ENCODE data around the gene JAKMIP3.

JAKMIP3 gene

DNA sequence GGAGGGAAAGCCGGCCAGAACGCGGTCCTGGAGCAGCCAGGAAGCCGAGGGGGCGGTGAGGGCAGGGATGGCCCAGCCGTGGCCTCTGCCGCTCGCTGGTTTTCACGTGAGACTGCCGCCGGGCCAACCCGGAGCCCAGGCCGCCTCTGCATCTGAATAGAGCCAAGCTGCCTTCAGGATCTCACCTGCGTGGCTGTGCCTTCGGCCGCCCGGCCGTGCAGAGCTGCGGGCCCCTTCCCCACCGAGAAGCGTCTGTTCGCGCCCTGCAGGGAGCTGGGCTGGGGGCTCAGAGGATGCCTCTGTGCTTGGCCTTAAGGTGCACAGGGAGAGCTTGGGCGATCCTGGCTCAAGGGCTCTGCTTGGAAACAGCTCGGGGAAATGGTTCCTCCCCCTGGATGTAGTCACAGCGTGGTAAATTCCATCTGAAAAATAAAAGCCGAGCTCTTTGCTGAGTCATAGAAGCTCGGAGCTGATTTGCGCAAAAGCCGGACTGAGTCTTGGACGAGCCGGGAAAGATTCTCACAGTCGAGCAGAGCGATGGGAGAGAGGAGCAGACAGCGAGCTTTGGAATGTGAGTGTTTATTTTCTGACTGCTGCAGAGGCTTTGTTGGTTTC, at the start of gene JAKMIP3:
Gene JAKMIP3, plus strand, starts transcription at position 456 of the 615 bp plus-strand sequence. CDS start 38,863 bp downstream, outside the sequence.
- H3K4me1 ChIP-seq (ENCODE audit: control insufficient read depth in 1 of 2, insufficient read depth in 2 of 2, low read length in 2 of 2), result peaks cover 6 to 9% of the 10 kb centered on the region in 2 donors
- no peaks in the 10 kb centered on the region for H3K27me3 ChIP-seq (ENCODE audit: low read depth, low read length)
- H3K36me3 ChIP-seq (ENCODE audit: control insufficient read depth in 1 of 2, insufficient read depth in 2 of 2, low read length in 2 of 2), result no peaks in the 10 kb centered on the region
- H3K27ac ChIP-seq (ENCODE audit: low read length), result no peak within 1 kb of the TSS
- no peaks in the 10 kb centered on the region for H3K9me3 ChIP-seq (ENCODE audit: control insufficient read depth in 1 of 2, low read length in 2 of 2)
- peak within 1 kb of the TSS; percentile 49 to 73 for H3K4me3 ChIP-seq (ENCODE audit: low read depth in 1 of 2, low read length in 2 of 2)

DNA sequence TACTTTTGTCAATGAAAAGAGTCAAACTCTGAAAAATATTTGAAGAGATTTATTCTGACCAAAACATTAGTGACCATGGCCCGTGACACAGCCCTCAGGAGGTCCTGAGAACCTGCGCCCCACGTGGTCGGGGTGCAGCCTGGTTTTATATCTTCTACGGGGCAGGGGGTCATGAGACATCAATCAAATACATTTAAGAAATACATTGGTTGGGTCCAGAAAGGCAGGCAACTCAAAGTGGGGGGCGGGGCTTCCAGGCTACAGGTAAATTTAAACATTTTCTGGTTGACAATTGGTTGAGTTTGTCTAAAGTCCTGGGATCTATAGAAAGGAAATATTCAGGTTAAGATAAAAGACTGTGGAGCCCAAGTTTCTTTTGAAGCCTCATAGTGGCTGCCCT, 49.2 kb upstream of the JAKMIP3 start:
- H3K4me1 ChIP-seq (ENCODE audit: control insufficient read depth in 1 of 2, insufficient read depth in 2 of 2, low read length in 2 of 2), result no peaks in the 10 kb centered on the region
- H3K4me3 ChIP-seq (ENCODE audit: low read depth in 1 of 2, low read length in 2 of 2), result no peak overlapping the region
- no peaks in the 10 kb centered on the region for H3K27me3 ChIP-seq (ENCODE audit: low read depth, low read length)
- no peaks in the 10 kb centered on the region for H3K36me3 ChIP-seq (ENCODE audit: control insufficient read depth in 1 of 2, insufficient read depth in 2 of 2, low read length in 2 of 2)
- no peaks in the 10 kb centered on the region for H3K9me3 ChIP-seq (ENCODE audit: control insufficient read depth in 1 of 2, low read length in 2 of 2)
- H3K27ac ChIP-seq (ENCODE audit: low read length), result no peak overlapping the region

DNA sequence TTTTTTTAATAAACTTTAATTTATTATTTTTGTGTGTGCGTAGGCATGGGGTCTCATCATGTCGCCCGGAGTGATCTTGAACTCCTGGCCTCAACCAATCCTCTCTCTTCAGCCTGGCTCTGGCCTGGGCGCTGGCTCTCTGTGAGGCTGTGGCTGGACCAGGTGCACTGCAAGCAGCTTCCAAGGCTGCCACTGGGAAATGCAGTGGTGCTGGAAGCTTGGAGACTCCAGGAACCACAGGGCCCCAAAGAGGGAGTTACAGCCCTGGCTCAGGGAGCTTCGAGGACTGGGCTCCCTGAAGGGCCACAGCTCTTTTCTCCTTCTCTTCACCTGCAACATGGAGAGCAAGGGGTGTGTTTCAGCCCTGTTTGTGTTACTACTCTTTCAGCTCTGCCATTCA, 47.3 kb upstream of the JAKMIP3 start:
- Histone ChIP-seq H3K27me3 (ENCODE audit: low read depth, low read length) (no peaks in the 10 kb centered on the region), H3K4me1 (ENCODE audit: control insufficient read depth in 1 of 2, insufficient read depth in 2 of 2, low read length in 2 of 2) (peaks cover 0 to 4% of the 10 kb centered on the region in 2 donors), H3K27ac (ENCODE audit: low read length) (no peak overlapping the region), H3K9me3 (ENCODE audit: control insufficient read depth in 1 of 2, low read length in 2 of 2) (no peaks in the 10 kb centered on the region), H3K4me3 (ENCODE audit: low read depth in 1 of 2, low read length in 2 of 2) (no peak overlapping the region), H3K36me3 (ENCODE audit: control insufficient read depth in 1 of 2, insufficient read depth in 2 of 2, low read length in 2 of 2) (no peaks in the 10 kb centered on the region)

DNA sequence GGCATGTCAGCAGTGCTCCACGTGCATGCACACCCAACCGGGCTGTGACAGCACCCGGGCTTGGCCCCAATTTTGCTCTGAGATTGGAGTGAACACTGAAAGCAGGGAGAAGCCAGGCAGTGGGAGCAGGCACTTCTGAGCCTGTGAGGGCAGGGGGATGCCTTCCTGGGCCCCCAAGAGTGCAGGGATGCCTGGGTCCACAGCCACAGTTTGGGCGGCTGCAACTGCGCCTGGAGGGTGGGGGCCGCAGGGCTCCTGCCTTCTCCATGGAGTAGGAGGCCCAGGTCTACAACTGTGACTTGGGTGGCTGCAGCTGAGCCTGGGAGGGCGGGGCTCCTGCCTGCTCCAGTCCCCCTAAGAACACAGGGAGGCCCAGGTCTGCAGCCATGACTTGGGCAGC, 46.4 kb upstream of the JAKMIP3 start:
- no peaks in the 10 kb centered on the region for H3K36me3 ChIP-seq (ENCODE audit: control insufficient read depth in 1 of 2, insufficient read depth in 2 of 2, low read length in 2 of 2)
- no peak overlapping the region for H3K4me3 ChIP-seq (ENCODE audit: low read depth in 1 of 2, low read length in 2 of 2)
- no peaks in the 10 kb centered on the region for H3K27me3 ChIP-seq (ENCODE audit: low read depth, low read length)
- H3K27ac ChIP-seq (ENCODE audit: low read length), result no peak overlapping the region
- H3K4me1 ChIP-seq (ENCODE audit: control insufficient read depth in 1 of 2, insufficient read depth in 2 of 2, low read length in 2 of 2), result peaks cover 0 to 7% of the 10 kb centered on the region in 2 donors
- H3K9me3 ChIP-seq (ENCODE audit: control insufficient read depth in 1 of 2, low read length in 2 of 2), result no peaks in the 10 kb centered on the region

DNA sequence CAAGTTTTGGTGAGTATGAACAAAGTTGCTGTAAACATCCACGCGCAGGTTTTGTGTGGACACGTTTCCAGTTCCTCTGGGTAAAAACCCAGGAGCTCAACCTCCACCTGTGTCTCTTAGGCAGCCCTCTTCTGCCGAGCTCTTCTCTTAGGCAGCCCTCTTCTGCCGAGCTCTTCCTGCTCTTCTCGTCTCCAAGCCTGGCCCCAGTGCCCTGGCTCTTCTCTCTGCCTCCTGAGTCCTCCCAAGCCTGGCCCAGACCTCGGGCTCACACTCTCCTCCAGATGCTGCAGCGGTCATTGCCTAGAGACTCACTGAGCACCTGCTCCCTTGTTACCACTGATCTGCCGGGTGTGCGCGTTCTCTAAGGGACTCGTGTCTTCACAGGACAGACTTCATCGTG, 45.3 kb upstream of the JAKMIP3 start:
- peaks cover 0 to 7% of the 10 kb centered on the region in 2 donors for H3K4me1 ChIP-seq (ENCODE audit: control insufficient read depth in 1 of 2, insufficient read depth in 2 of 2, low read length in 2 of 2)
- no peaks in the 10 kb centered on the region for H3K36me3 ChIP-seq (ENCODE audit: control insufficient read depth in 1 of 2, insufficient read depth in 2 of 2, low read length in 2 of 2)
- H3K27me3 ChIP-seq (ENCODE audit: low read depth, low read length), result no peaks in the 10 kb centered on the region
- no peaks in the 10 kb centered on the region for H3K9me3 ChIP-seq (ENCODE audit: control insufficient read depth in 1 of 2, low read length in 2 of 2)
- H3K4me3 ChIP-seq (ENCODE audit: low read depth in 1 of 2, low read length in 2 of 2), result no peak overlapping the region
- H3K27ac ChIP-seq (ENCODE audit: low read length), result no peak overlapping the region

DNA sequence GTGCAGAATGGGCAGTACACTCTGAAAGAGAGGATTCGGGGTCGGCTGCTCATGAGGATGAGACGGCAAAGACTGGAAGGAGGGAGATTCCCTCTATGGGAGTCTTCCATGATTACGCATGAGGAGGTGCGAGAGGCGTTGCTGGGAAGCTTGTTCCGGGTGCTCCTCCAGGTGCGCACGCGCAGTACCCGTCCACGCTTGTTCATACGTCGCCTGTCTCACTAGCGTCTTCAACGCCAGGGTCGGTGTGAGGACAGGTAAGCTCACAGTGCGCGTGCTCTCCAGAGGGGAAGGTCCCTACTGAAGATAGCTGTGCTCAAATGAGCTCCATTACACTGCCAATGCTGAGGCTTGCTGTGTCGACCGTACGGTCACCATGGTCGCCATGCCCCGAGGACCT, 44.7 kb upstream of the JAKMIP3 start:
- H3K4me3 ChIP-seq (ENCODE audit: low read depth in 1 of 2, low read length in 2 of 2), result no peak overlapping the region
- peaks cover 0 to 7% of the 10 kb centered on the region in 2 donors for H3K4me1 ChIP-seq (ENCODE audit: control insufficient read depth in 1 of 2, insufficient read depth in 2 of 2, low read length in 2 of 2)
- H3K27ac ChIP-seq (ENCODE audit: low read length), result no peak overlapping the region
- no peaks in the 10 kb centered on the region for H3K36me3 ChIP-seq (ENCODE audit: control insufficient read depth in 1 of 2, insufficient read depth in 2 of 2, low read length in 2 of 2)
- no peaks in the 10 kb centered on the region for H3K27me3 ChIP-seq (ENCODE audit: low read depth, low read length)
- H3K9me3 ChIP-seq (ENCODE audit: control insufficient read depth in 1 of 2, low read length in 2 of 2), result no peaks in the 10 kb centered on the region

DNA sequence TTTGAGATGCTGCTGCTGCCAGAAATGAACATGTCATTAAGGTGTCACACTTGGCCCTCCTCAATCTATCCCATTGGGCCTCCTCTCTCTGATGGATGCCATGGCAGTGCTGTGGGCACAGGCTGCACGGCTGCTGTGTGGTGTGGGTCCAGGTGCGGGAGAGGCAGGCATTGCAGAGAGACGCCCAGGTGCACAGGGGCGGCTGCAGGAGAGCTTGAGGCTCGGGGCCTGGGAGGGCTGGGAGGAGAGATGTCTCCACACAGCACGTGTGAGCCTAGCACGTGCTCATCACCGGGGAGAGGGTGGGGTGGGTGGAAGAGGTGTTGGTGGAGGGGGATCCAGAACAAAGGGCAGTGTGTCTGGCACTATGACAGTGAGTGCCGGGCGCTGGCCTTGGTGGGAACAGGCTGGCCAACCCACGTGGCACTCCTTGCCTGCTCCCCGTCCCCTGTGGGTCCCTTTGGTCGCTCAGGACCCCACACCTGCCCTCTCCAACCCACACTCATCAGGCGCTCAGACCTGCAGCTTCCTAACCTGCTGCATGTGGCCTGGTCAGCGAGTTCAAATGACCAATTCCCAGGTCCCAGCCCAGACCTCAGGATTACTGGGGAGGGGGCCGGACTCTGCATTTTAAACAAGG, 44.1 kb upstream of the JAKMIP3 start:
- no peak overlapping the region for H3K4me3 ChIP-seq (ENCODE audit: low read depth in 1 of 2, low read length in 2 of 2)
- H3K27ac ChIP-seq (ENCODE audit: low read length), result no peak overlapping the region
- peaks cover 0 to 7% of the 10 kb centered on the region in 2 donors for H3K4me1 ChIP-seq (ENCODE audit: control insufficient read depth in 1 of 2, insufficient read depth in 2 of 2, low read length in 2 of 2)

DNA sequence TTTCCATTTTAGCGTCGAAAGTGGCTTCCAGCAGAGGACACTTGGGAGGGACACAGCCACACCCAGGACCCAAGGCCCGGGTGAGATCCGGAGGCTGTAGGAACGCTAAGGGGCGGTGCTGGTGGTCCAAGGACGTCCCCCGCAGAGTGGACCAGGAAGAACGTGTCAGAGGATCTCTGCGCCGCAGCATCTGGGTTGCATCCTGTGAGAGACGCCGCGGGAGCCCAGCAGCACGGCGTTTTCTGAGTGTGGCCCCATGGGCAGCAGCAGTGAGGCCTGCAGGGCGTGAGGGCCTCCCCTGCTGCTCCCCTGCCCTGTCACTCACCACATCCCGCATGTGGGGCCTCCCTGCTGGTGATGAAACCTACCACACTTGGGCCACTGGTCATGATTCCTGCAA, 43.5 kb upstream of the JAKMIP3 start:
- Histone ChIP-seq H3K27ac (ENCODE audit: low read length) (no peak overlapping the region), H3K36me3 (ENCODE audit: control insufficient read depth in 1 of 2, insufficient read depth in 2 of 2, low read length in 2 of 2) (no peaks in the 10 kb centered on the region), H3K27me3 (ENCODE audit: low read depth, low read length) (no peaks in the 10 kb centered on the region)

More for the DNA sequence above, 44.1 kb upstream of the JAKMIP3 start:
- H3K36me3 ChIP-seq (ENCODE audit: control insufficient read depth in 1 of 2, insufficient read depth in 2 of 2, low read length in 2 of 2), result no peaks in the 10 kb centered on the region
- H3K27me3 ChIP-seq (ENCODE audit: low read depth, low read length), result no peaks in the 10 kb centered on the region
- no peaks in the 10 kb centered on the region for H3K9me3 ChIP-seq (ENCODE audit: control insufficient read depth in 1 of 2, low read length in 2 of 2)

DNA sequence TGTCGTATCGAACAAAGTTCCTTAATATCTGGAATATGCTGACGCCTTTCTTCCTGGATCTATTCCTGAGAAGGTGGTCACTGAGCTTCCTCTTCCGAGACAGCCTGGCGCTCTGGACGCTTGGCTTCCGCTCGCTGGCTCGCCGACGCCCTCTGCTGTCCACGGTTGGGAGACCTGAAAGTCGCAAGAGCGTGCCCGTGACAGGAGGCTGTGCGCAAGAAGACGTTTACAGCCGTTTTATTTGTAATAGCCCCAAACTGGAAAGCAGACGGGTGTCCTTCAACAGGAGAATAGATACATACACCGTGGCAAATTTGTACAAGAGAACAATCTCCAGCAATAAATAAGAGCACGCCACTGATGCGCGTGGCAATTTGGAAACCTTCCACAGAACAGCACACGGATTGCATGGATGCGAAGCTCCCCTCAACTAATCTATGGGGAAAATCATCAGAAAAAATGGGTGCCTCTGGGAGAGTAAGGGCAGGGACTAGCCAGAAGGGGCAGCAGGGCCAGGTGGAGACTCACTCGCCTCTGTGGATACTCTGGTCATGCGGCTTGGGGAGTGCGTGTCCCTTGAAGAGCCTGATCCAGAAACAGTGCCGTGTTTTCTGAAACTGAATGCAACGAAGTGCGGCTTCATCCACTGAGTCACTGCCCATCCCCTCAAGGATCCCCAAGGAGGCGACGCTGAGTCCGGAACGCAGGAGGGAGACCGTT, 42.5 kb upstream of the JAKMIP3 start:
- H3K27ac ChIP-seq (ENCODE audit: low read length), result no peak overlapping the region
- H3K27me3 ChIP-seq (ENCODE audit: low read depth, low read length), result no peaks in the 10 kb centered on the region

More for the DNA sequence above, 43.5 kb upstream of the JAKMIP3 start:
- H3K4me1 ChIP-seq (ENCODE audit: control insufficient read depth in 1 of 2, insufficient read depth in 2 of 2, low read length in 2 of 2), result peaks cover 0 to 7% of the 10 kb centered on the region in 2 donors
- H3K4me3 ChIP-seq (ENCODE audit: low read depth in 1 of 2, low read length in 2 of 2), result no peak overlapping the region
- no peaks in the 10 kb centered on the region for H3K9me3 ChIP-seq (ENCODE audit: control insufficient read depth in 1 of 2, low read length in 2 of 2)

DNA sequence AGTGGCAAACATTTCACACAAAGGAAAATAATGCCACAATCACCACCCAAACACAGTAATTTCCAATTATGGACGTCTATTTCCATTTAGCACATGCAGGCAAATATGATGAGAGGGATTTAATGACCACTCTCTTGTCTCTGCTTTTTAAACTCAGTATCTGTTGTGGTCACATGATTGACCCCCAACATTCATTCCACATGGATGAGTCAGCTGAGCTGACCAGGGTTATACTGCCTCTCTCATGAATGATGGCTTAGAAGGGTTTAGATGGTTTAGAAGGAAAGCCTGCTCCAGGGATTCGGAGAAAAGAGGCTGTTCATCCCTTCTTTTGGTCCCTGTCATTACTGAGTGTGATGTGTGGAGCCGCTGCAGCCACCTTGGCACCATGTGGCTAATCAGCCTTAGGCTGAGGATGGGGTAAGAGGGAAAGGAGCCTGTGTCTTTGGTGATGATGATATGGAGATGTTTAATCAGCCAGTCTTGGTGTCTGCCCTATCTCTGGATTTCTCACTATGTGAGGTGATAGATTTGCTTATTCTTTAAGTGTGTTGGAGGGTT, 38.2 kb upstream of the JAKMIP3 start:
- Histone ChIP-seq H3K27ac (ENCODE audit: low read length) (no peak overlapping the region), H3K9me3 (ENCODE audit: control insufficient read depth in 1 of 2, low read length in 2 of 2) (no peaks in the 10 kb centered on the region), H3K27me3 (ENCODE audit: low read depth, low read length) (peaks cover 4% of the 10 kb centered on the region), H3K4me3 (ENCODE audit: low read depth in 1 of 2, low read length in 2 of 2) (no peak overlapping the region), H3K4me1 (ENCODE audit: control insufficient read depth in 1 of 2, insufficient read depth in 2 of 2, low read length in 2 of 2) (peaks cover 0 to 7% of the 10 kb centered on the region in 2 donors), H3K36me3 (ENCODE audit: control insufficient read depth in 1 of 2, insufficient read depth in 2 of 2, low read length in 2 of 2) (no peaks in the 10 kb centered on the region)

More for the DNA sequence above, 42.5 kb upstream of the JAKMIP3 start:
- Histone ChIP-seq H3K9me3 (ENCODE audit: control insufficient read depth in 1 of 2, low read length in 2 of 2) (no peaks in the 10 kb centered on the region), H3K36me3 (ENCODE audit: control insufficient read depth in 1 of 2, insufficient read depth in 2 of 2, low read length in 2 of 2) (no peaks in the 10 kb centered on the region), H3K4me3 (ENCODE audit: low read depth in 1 of 2, low read length in 2 of 2) (peak overlapping the region; percentile 58 to 63), H3K4me1 (ENCODE audit: control insufficient read depth in 1 of 2, insufficient read depth in 2 of 2, low read length in 2 of 2) (peaks cover 0 to 7% of the 10 kb centered on the region in 2 donors)

DNA sequence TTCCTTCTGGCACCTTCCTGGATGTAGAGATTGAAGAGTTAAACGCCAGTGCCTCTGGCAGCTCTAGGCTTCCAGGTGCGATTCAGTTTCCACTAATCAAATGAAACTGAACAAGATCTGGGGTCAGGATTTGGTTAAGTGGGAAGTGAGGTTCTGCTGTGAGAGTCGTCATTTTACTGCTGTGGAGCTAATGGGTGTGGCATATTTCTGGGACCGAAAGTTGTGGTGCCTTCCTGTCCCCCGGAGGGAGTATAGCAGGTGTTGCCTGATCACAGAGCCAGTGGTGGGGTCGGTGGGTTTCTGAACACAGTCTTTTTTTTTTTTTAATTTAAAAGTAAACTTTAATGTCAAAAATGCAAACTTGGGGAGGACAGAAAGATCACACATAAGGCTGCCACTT, 37.0 kb upstream of the JAKMIP3 start:
- peaks cover 4% of the 10 kb centered on the region for H3K27me3 ChIP-seq (ENCODE audit: low read depth, low read length)
- H3K4me1 ChIP-seq (ENCODE audit: control insufficient read depth in 1 of 2, insufficient read depth in 2 of 2, low read length in 2 of 2), result no peaks in the 10 kb centered on the region
- no peak overlapping the region for H3K27ac ChIP-seq (ENCODE audit: low read length)
- no peaks in the 10 kb centered on the region for H3K36me3 ChIP-seq (ENCODE audit: control insufficient read depth in 1 of 2, insufficient read depth in 2 of 2, low read length in 2 of 2)
- H3K9me3 ChIP-seq (ENCODE audit: control insufficient read depth in 1 of 2, low read length in 2 of 2), result no peaks in the 10 kb centered on the region
- H3K4me3 ChIP-seq (ENCODE audit: low read depth in 1 of 2, low read length in 2 of 2), result no peak overlapping the region

Measured in muscle layer of duodenum (tissue), 2 donors.